ENCODE data around the gene ABCA4. TPM values are rescaled to one million over a fixed set of nuclear protein-coding genes. Genes with fewer than 3 reads are reported as not detected.
A peak's percentile ranks its signal among the peaks of the same experiment; 100 is the strongest.

Gene ABCA4
- total RNA-seq, 1 donor from 2014 or later = 0.14 TPM

DNA sequence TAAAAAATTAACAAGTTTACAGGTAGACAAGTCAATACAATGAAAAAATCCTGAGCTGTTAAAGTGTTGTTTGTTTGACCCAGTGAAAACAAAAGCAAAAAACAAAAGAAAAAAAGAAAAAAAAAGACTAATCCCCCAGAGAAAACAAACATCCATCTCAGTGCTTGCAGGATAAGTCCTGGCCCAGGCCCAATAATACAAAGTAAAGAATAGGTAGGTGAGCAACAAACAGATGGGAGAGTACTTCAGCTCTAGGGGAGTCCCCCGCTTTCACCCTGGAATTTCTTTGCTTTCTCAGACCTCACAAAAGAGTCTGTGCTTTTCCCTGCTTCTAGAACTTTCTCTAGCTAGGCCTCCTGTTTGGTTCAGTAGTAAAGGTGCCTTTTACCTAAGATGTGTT, 70.3 kb downstream of the ABCA4 start:
- Mint-ChIP-seq H3K4me1 (peaks cover 24% of the 10 kb centered on the region), H3K9me3 (peaks cover under 1% of the 10 kb centered on the region), H3K36me3 (ENCODE audit: low read depth) (no peaks in the 10 kb centered on the region), H3K27me3 (ENCODE audit: low read depth) (no peaks in the 10 kb centered on the region), H3K27ac (ENCODE audit: unreplicated experiment) (no peak overlapping the region), H3K4me3 (no peak overlapping the region)
- no peak for DNase-seq (ENCODE audit: low read depth, low spot score)
- TF ChIP-seq, protein P1, sequence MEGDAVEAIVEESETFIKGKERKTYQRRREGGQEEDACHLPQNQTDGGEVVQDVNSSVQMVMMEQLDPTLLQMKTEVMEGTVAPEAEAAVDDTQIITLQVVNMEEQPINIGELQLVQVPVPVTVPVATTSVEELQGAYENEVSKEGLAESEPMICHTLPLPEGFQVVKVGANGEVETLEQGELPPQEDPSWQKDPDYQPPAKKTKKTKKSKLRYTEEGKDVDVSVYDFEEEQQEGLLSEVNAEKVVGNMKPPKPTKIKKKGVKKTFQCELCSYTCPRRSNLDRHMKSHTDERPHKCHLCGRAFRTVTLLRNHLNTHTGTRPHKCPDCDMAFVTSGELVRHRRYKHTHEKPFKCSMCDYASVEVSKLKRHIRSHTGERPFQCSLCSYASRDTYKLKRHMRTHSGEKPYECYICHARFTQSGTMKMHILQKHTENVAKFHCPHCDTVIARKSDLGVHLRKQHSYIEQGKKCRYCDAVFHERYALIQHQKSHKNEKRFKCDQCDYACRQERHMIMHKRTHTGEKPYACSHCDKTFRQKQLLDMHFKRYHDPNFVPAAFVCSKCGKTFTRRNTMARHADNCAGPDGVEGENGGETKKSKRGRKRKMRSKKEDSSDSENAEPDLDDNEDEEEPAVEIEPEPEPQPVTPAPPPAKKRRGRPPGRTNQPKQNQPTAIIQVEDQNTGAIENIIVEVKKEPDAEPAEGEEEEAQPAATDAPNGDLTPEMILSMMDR (conservative IDR thresholded peaks at IDR 0.05) = no peak

DNA sequence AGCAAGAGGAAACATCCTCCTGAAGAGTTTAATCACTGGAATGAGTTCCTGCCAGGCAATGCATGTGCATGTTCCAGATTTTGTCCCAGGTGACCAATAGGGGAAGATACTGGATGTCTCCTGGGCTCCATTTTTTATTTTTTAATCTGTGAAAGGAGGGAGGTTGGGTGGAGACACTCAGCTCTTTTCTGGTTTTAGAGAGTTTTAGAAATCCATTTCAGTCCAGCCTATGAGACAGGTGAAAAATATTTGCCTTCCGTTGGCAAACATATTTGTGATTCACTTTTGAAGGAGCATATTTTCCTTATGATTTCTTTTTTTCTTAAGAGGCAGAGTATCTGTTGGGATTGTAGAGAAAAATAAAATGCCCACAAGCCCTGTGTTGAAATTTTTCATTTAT, 70.7 kb downstream of the ABCA4 start:
- Mint-ChIP-seq H3K27me3 (ENCODE audit: low read depth) (no peaks in the 10 kb centered on the region), H3K36me3 (ENCODE audit: low read depth) (no peaks in the 10 kb centered on the region), H3K27ac (ENCODE audit: unreplicated experiment) (no peak overlapping the region), H3K4me3 (no peak overlapping the region), H3K9me3 (peaks cover 4% of the 10 kb centered on the region), H3K4me1 (peaks cover 24% of the 10 kb centered on the region)
- TF ChIP-seq, protein P1 (conservative IDR thresholded peaks at IDR 0.05) = no peak
- no peak for DNase-seq (ENCODE audit: low read depth, low spot score)

DNA sequence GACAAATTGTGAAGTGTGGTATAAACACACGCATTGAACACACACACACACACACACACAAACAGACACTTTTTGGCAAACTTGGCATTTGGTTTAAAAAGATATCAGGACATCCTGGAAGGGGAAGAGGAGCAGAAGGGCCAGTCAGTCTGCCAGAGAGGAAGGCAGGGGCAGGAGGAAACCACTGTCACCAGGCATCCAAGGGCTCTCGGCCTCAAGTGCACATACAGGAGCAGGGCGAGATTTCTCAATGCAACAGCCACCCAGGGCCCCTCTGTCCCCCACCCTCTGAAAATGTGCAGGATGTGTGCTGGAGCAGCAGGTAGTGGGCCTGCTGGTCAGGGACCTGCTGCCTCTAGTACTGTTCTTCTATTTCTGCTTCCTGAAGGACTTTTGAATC, 71.2 kb downstream of the ABCA4 start:
- Mint-ChIP-seq H3K9me3 (peaks cover 4% of the 10 kb centered on the region), H3K27ac (ENCODE audit: unreplicated experiment) (peak overlapping the region; percentile 32), H3K4me3 (no peak overlapping the region), H3K36me3 (ENCODE audit: low read depth) (no peaks in the 10 kb centered on the region), H3K27me3 (ENCODE audit: low read depth) (no peaks in the 10 kb centered on the region), H3K4me1 (peaks cover 23% of the 10 kb centered on the region)
- TF ChIP-seq, protein P1 (conservative IDR thresholded peaks at IDR 0.05) = no peak
- no peak for DNase-seq (ENCODE audit: low read depth, low spot score)

DNA sequence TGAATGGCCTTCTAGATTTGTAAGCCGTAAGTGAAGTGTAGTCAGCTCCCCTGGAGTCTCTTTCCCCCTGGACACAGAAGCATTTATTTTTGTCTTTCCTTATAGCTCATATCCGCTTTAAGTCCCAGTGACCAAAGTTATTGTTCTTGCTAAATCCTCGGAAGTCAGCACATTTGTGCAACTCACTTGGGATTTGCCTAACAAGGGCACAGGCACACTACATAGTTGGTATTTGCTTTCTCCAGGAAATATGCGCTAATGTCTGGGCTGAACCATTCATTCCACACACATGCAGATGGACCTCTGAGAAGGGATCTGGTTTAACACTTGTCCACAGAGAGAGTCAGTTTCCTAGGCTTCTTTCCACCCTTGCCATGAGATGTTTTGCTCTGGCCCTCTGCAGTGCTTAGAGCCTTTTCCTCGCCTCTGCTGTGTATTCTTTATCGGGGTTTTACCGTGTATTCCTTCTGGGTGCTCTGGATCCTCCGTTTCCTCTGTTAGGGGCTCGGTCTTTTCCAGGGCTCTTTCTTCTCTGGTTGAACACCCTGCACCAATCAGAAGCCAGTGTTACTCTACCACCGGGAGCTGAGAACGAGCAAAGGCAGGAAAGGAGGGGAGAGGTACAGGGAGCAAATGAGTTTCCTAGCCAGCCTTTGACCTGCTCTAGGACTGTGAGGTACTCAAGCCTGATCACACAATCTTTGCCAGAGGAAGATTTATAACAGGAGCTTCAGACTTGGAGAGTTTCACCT, 72.4 kb downstream of the ABCA4 start:
- Mint-ChIP-seq H3K4me1 (peaks cover 24% of the 10 kb centered on the region), H3K36me3 (ENCODE audit: low read depth) (no peaks in the 10 kb centered on the region), H3K4me3 (no peak overlapping the region), H3K27me3 (ENCODE audit: low read depth) (no peaks in the 10 kb centered on the region), H3K27ac (ENCODE audit: unreplicated experiment) (no peak overlapping the region), H3K9me3 (peaks cover 4% of the 10 kb centered on the region)
- no peak for DNase-seq (ENCODE audit: low read depth, low spot score)
- TF ChIP-seq, protein P1 (conservative IDR thresholded peaks at IDR 0.05) = no peak

DNA sequence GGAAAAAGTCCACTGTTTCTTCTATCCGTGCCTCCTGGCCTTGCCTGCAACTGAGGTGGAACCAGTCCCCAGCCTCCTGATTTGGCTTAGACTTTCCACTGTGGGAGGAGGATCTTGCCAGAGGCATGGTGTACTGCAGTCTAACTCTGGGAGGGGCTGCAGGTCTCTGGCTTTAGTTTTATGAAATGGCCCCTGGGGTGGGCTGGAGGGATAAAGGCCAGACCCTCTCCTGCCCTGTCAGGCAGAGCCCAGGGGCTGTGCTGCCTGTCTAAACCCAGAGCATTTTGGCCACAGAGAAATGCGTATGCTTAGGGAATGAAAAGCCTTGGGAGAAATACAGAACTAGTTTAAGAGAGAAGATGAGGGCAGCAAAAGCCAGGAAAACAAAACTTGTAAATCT, 73.0 kb downstream of the ABCA4 start:
- Mint-ChIP-seq H3K4me3 (no peak overlapping the region), H3K36me3 (ENCODE audit: low read depth) (no peaks in the 10 kb centered on the region), H3K9me3 (peaks cover 4% of the 10 kb centered on the region), H3K4me1 (peaks cover 24% of the 10 kb centered on the region), H3K27me3 (ENCODE audit: low read depth) (no peaks in the 10 kb centered on the region), H3K27ac (ENCODE audit: unreplicated experiment) (no peak overlapping the region)
- no peak for DNase-seq (ENCODE audit: low read depth, low spot score)
- TF ChIP-seq, protein P1 (conservative IDR thresholded peaks at IDR 0.05) = no peak
